ENCODE measurements around the gene MED16.
A peak's percentile ranks its signal among the peaks of the same experiment; 100 is the strongest.

MED16 gene

GRCh38 chr19:888581-889385, 4.2 kb downstream of the MED16 start:
- no peak overlapping the region for H3K27ac ChIP-seq
- H3K9me3 ChIP-seq (ENCODE audit: severe bottlenecking): no peaks in the 10 kb centered on the region
- H3K36me3 ChIP-seq: peaks cover 66% of the 10 kb centered on the region
- TF ChIP-seq CTCF (IDR thresholded peaks at IDR 0.05; ENCODE audit: low read depth, low read length): no peak
- H3K27me3 ChIP-seq (ENCODE audit: insufficient read depth, low read depth, severe bottlenecking): no peaks in the 10 kb centered on the region
- DNase-seq: peak; percentile 56
- no peak overlapping the region for H3K4me3 ChIP-seq (ENCODE audit: low read depth, low read length)

GRCh38 chr19:887599-887998, 5.4 kb downstream of the MED16 start:
- TF ChIP-seq CTCF (IDR thresholded peaks at IDR 0.05; ENCODE audit: low read depth, low read length): no peak
- Histone ChIP-seq H3K4me3 (ENCODE audit: low read depth, low read length) (no peak overlapping the region), H3K9me3 (ENCODE audit: severe bottlenecking) (no peaks in the 10 kb centered on the region), H3K36me3 (peaks cover 72% of the 10 kb centered on the region), H3K27me3 (ENCODE audit: insufficient read depth, low read depth, severe bottlenecking) (no peaks in the 10 kb centered on the region), H3K27ac (no peak overlapping the region)
- no peak for DNase-seq

DNA sequence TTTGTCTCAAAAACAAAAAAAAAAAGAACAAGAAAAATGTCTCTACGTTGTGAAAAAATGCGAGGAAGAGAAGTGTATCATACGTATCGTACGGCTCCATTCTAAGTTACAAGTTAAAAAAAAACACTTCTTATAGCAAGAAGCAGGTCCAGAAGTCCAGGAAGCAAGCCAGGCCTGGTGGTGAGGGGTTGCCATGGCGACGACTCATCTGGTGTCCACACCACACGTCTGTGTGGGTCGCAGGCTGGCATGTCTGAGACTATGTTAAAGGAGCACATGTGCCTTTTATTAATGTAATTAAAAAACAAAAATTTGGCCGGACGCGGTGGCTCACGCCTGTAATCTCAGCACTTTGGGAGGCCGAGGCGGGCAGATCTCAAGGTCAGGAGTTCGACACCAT, 5.9 kb downstream of the MED16 start:
- DNase-seq: no peak
- Histone ChIP-seq H3K9me3 (ENCODE audit: severe bottlenecking) (no peaks in the 10 kb centered on the region), H3K4me3 (ENCODE audit: low read depth, low read length) (no peak overlapping the region), H3K36me3 (peaks cover 78% of the 10 kb centered on the region), H3K27ac (no peak overlapping the region), H3K27me3 (ENCODE audit: insufficient read depth, low read depth, severe bottlenecking) (no peaks in the 10 kb centered on the region)
- TF ChIP-seq CTCF (IDR thresholded peaks at IDR 0.05; ENCODE audit: low read depth, low read length): no peak

DNA sequence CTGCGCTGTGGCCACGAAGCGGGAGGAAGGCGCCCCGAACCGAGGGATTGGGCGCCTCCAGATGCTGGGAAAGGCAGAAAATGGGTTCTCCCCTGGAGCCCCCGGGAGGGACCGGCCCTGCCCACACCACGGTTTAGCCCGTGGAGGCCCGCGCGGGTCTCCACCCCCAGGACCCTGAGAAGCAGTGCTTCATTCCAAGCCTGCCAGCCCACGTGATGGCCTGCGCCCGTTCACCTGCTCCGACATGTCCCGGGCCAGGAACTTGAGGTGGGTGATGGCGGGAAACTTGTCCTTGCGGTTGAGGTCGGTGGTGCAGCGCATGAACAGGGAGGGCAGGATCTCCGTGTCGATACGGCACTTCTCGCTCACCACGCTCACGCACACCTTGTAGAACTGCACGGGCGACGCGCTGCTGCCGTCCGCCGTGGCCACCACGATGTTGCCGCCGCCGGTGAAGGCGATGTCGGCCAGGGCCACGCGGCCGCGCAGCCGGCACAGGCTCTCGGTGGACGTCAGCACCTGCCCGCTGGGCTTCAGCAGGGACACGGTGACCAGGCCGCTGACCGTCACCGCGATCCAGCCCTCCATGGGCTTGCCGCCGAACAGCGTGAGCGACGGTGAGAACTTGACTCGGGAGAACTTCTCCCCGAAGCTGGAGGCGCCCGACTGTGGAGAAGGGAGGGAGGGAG, 7.3 kb downstream of the MED16 start:
- DNase-seq: no peak
- Histone ChIP-seq H3K9me3 (ENCODE audit: severe bottlenecking) (no peaks in the 10 kb centered on the region), H3K27me3 (ENCODE audit: insufficient read depth, low read depth, severe bottlenecking) (no peaks in the 10 kb centered on the region), H3K27ac (no peak overlapping the region), H3K4me3 (ENCODE audit: low read depth, low read length) (no peak overlapping the region), H3K36me3 (peaks cover 88% of the 10 kb centered on the region)
- no peak for TF ChIP-seq CTCF (IDR thresholded peaks at IDR 0.05; ENCODE audit: low read depth, low read length)

DNA sequence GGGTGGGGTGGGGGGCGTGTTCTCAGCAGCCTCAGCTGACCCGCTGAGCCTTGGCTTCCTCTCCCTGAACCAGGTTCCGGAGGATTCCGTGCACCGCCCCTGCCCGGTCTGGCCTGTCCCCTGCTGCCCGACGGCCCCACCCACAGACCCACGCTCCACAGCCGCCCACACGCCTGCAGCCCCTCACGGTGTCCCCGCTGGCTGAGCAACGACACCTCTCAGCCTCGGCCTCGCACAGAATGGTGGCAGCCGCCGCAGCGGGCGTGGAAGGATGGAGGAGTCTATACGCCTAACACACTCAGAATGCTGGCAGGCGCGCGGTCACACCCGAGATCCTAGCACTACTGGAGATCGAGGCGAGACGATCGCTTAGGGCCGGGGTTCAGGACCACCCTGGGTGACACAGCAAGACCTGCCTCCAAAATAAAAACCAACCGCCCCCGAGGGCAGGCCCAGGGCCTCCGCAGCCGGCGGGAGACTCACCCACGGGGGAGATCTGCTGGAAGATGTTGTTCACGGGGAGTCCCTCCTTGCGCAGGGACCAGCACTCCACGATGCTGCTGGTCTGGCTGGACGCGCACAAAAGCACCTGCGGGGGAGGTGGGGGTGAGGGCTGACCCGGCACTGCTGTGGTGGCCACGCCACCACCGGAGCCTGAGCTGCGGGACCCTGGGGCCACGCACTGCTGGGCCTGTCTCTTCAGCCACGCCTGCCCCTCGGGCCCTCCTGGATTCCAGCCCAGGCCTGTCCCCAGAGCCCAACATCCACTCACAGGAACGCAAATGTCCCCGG, 8.4 kb downstream of the MED16 start:
- no peak overlapping the region for H3K4me3 ChIP-seq (ENCODE audit: low read depth, low read length)
- peaks cover 80% of the 10 kb centered on the region for H3K36me3 ChIP-seq
- TF ChIP-seq CTCF (IDR thresholded peaks at IDR 0.05; ENCODE audit: low read depth, low read length): no peak
- H3K9me3 ChIP-seq (ENCODE audit: severe bottlenecking): no peaks in the 10 kb centered on the region
- no peak overlapping the region for H3K27ac ChIP-seq
- no peak for DNase-seq
- H3K27me3 ChIP-seq (ENCODE audit: insufficient read depth, low read depth, severe bottlenecking): no peaks in the 10 kb centered on the region

Measured in WERI-Rb-1 (cell line).